Activated T-cell treated with anti-CD3 and anti-CD28 coated beads for 1 hour (primary cell): ENCODE results near the gene GSE1.

Experiments
- DNase-seq: peaks from one replicate; pipeline ENCODE4 v3.0.0-alpha.2; 2020; ENCODE audit warnings: low read depth

Gene GSE1

DNA sequence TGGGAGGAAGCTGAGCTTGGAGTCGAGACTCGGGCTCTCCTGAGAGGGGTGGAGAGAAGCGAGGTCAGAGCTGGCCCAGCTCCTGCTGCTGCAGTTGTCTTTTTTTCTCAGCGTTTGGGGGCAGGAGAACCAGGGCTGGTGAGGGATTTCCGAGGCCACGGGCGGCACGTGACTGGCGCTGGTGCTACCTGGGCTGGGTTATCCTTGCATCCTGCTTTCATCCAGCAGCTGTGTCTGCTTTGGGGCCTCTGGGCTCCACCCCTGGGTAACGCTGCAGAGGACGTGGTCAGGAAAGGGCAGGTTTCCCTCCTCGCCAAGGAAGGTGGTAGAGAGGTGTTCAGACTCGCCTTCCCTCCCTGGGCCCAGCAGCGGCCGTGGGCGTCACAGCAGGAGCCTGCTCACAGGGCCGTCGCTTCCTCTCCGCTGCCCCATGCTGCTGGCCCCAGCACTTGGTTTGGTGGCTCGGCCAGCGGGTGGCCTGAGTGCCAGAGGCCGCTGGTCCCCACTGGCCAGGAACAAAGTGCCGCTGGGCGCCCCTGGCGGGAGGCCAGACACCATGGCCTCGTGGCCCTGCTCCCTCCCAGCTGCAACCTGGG, 22.5 kb downstream of the GSE1 start:
- DNase-seq = no peak

DNA sequence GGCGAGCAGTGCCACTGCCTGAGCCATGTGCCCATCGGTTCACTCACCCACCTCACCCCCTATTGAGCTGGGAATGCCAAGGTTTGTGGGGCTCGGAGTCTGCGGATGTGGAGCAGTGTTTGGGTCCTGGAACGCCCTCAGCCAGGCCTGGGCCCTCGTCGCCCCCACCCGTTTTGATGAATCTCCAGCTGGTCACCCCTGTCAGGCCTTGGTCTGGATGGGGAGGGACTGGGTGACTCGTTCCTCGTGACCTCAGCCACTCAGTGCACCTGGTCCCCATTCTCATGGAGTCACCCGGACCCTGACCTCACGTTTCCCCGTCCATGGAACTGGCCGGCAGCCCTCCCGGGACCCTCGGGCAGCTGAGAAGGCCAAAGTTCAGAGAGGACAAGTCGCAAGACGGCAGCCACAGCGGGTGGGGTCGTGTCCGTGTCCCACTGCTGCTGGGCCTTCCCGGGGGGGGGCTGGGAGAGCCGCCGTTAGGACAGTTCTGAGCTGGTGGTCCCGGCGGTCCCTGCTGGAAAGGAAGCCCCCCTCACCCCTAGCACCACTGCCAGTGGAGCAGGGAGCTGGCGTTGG, 23.2 kb downstream of the GSE1 start:
- no peak for DNase-seq

DNA sequence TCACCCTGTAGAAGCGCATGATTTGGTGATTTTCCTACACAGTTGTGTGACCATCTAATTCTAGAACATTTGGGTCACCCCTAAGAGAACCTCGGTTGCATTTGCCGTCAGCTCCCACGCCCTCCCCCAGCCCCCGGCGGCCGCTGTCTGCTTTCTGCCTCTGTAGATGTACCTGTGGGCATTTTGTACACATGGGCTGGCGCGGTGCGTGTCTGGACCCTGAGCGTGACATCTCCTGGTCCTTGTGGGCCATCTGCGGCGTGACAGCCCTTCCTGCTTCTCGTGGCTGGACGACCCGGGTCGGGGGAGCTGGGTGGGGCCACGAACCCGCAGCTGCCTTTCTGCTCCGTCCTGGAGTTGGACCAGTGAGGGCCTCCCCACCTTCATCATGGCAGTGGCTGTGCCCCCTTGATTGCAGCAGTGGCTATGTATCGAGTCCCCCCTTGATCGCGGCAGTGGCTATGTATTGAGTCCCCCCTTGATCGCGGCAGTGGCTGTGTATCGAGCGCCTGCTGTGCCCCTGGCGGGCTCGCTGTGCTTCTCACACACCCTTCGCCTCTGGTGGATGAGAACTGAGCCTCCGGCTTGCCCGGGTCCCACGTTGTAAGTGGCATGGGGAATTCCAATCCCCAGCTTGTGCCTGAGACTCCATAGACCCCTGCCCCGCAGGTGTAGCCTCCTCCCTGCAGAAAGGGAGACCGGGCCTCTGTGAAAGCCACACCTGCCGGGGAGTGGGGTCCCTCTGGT, 24.1 kb downstream of the GSE1 start:
- DNase-seq = no peak

DNA sequence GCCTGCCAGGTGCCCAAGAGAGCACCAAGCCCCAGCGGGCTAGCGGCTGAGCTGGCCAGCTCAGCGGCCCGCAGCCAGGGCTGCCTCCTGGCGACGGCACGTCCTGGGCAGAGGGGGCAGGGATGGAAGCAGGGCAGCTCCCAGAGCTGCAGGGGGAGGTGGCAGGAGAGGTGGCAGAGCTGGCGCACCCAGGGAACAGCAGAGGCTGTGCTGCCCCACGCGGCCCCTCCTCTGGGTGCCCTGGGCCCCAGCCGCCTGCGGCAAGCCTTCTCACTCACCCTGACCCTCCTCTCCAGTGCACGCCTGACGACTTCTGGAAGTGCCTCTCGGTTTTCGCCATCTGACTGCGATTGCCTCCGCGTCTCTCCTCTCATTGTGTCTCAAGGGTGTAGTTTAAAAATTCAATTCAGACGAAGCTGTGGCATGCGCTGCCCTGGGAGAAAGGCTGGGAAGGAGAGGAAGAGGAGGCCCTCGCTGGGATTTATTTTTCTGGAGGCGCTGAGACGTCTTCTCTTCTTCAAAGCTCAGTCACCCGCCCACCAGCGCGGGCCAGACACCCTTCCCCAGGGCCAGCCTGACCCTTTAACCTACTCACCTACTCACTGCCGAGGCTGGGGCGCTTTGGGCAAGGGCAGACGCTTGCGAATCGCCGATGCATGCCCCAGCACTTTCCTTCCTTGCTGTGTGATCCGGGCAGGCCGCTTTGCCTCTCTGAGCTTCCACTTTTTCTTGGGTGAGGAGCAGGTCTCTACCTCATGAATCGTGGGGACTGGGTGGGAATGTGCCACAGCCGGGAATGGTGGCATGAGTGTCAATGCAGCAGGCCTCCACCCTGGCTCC, 24.9 kb downstream of the GSE1 start:
- no peak for DNase-seq

DNA sequence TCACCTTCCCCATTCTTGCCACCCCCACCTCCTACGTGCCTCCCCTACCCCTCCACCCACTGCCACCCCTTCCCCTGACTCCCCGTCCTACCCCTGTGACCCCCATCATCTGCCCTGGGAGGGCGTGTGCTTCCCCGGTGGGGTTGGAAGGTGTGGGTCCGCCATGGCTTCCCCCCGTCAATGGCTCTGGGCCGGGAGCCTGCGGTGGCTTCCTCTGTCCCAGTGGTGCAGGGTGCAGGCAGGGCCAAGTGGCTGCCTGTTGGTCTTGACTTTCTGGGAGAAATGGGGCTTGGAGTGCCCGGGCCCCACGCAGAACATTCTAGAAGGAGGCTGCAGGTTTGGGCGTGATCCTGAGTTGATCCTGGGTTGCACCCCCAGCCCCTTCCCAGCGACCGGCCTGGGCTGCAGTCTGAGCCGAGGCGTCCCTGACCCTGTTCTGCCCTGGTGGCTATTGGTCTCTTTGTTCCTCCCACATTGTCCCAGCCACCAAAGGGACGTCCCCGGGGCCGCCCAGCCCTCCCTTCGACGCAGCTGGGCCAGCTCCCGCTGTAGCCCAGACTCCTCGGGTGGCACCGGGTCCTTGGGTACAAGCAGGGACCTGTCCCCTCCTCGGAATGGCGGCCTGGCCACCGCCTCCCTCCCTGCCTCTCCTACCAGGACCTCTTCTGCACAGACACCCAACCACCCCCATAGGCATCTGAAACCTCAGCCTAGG, 25.7 kb downstream of the GSE1 start:
- no peak for DNase-seq

DNA sequence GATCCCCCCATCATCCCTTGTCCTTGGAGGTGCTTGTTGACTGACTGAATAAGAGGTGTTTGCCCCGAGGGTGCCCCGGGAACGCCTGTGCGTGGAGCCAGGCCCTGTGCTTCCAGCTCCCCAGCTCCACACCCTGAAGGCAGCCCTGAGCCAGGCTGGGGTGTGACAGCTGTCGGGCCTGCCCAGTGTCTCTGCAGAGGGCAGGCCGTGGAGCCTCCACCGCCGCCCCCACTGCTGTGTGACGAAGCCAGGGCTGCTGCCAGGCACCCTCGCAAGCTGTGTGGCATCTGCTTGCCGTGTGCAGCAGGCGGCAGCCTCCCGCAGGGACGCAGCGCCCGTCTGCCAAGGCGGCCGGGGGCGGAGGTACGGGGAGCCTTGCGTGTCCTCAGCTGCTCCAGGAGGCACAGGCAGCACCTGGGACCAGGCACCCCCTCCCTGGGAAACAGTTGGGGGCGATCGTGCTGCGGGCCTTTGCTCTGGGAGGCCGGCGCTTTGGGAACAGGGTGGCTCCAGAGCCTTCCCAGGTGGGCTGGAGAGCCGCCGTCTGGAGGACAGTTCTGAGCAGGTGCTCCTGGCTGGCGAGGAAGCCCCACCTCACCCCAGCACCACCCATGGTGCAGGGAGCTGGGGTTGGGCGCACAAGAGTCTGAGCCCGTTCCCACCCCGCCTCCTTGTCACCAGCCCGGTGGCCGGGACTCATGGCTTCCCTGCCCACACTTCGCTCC, 26.6 kb downstream of the GSE1 start:
- no peak for DNase-seq

DNA sequence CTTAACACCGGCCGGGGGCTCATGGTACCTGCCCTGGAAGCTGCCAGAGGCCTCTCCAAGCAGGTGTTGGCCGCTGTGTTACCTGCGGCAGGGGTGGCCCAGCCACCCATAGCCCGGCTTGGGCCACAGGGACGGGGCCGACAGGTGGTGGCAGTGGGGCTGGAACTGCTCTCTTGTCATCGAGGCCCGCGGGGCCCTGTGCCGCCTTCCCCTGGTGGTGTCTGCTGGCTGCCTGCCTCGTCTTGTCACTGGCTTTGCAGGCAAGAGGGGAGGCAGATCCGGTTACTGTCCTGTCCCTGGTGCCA, 27.1 kb downstream of the GSE1 start:
- no peak for DNase-seq

DNA sequence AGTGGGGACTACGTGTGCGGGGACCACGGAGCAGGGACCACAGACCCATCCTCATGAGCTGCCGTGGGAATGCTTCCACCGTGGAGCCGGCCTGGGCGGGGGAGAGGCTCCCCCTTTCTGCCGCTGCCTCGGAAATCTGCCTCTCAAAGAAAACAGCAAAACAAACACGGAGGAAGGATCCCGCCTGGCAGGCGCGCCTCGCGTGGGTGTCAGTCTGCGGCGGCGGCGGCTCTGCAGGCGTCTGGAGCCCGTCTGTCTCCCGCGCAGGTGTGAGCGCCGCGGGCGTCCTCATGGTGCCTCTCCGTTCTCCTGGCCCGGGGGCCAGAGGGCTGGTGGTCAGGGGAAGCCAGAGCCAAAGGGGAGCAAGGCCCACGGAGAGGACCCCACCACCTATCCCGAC, 27.5 kb downstream of the GSE1 start:
- DNase-seq = no peak

DNA sequence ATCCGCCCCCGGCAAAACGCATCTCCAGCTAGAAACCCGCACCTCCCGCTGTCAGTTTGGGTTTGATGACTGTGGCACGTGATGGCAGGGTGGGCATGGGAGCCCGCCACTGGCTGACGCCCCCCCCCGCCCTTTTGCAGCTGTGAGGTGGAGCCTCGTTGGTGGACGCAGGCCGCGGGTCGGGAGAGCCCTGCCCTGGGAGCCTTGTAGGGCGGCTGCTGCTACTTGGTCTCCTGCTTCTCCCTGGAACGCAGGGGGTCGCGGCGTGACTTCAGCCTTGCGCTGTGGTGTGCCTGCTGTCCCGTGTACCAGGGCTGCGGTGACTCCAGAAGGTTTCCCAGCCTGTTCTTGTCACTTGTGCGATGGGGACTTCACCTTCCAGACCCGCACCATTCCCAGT, 28.2 kb downstream of the GSE1 start:
- DNase-seq = no peak

DNA sequence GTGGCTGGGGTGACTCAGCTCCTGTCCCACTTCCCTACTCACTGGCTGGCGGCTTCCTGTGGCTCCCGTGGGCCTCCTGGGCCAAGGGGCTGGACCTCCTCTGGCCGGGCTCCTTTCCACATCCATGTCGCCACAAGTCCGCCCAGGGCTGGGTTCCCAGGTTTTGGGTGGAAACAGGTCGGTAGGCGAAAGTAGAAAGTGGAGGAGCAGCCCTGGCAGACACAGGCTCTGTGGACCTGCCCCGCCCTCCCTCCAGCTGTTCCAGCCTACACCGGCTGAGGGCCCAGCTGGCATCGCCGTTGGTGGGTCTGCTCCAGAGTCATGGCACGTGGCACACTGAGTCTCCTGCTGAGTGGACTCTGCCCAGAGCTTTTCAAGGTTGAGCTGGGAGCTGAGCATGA, 28.7 kb downstream of the GSE1 start:
- DNase-seq = no peak

DNA sequence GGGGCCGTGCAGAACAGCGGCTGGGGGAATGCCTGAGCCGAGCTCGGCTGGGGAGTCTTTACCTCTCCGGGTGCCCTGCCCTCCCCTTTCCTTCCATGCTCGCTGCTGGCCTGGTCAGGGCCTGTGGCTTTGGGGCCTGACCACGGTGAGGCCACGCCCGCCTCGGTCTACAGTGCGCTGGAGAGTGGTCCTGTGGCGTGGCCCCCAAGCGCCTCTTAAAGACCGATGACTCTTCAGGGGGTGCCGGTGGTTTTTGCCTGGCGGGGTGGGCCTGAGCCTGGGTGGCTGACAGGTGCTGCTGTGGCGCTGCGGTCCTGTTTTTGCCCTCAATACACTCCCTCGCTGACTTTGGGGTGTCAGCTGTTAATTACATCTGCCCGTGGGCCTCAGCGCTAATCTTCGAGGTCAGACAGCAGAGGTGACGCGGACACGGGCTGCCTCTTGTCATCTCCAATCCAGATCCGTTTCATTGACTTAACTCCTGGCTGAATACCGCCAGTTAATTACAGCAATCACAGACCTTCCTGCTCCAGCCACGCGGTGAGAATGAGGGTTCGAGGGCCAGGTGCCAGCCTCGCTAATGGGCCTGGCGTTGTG, 29.7 kb downstream of the GSE1 start:
- no peak for DNase-seq

DNA sequence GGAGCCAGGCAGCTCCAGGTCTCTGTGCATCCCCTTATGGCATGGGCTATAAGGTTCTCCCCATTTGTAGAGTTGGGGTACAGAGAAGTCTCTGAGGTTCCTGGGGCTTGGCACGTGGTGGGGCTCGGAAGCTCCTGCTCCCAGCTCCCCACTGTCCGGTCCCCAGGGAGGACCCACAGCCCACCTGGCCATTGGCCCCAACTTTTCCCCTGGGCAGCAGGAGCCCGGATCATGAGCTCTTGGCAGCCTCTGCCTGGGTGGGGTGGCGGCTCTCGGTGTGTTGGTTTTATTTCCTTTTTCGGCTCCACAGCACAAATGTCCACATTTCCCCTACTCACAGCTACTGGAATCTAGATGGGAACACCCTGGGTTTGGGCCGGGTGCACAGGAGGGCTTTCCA, 30.5 kb downstream of the GSE1 start:
- DNase-seq = no peak

DNA sequence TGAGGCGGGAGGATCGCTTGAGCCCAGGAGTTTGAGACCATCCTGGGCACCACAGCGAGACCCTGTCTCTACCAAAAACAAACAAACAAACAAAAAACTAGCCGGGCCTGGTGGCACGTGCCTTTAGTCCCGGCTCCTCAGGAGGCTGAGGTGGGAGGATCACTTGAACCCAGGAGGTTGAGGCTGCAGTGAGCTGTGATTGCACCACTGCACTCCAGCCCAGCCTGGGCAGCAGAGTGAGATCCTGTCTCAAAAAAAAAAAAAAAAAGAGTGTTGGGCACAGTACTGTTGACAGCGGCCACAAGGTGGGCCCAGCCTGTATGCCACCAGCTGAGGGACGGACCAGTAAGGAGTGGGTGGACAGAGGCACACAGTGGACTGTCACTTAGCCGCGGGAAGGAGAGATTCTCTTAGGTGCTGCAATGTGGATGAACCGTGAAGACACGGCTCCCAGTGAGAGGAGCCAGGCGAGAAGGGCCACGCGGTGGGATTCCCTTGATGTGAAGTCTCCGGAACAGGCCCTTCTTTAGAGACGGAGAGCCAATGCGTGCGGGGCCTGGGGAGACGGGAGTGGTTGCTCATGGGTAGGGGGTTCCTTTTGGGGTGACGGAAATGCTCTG, 31.1 kb downstream of the GSE1 start:
- DNase-seq = no peak

DNA sequence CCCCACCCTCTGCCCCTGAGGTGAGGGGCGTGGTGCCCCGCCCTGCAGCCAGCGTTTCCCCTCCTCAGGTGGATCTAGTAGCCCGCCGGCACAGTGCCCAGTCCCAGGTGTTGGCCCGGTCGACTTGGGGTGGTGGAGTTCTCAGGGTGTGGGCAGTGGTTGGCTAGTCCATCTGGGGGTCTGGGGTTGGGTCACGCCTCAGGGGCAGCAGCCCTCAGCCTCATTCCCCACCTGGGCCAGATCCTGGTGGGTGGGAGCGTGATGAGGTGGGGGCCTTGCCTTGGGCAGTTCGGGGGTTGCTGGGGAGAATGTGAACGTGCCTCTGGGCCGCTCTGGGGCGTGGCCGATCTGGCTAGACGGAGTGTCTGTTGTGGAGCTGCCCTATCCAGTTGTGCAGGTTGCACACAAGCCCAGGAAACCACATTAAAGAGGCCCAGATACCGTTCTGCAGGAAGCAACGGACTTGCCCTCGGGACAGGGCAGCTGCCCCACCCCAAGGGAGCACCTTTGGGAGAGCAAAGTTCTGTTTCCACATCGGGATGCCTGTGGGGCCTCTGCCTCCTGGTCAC, 32.0 kb downstream of the GSE1 start:
- DNase-seq = no peak

DNA sequence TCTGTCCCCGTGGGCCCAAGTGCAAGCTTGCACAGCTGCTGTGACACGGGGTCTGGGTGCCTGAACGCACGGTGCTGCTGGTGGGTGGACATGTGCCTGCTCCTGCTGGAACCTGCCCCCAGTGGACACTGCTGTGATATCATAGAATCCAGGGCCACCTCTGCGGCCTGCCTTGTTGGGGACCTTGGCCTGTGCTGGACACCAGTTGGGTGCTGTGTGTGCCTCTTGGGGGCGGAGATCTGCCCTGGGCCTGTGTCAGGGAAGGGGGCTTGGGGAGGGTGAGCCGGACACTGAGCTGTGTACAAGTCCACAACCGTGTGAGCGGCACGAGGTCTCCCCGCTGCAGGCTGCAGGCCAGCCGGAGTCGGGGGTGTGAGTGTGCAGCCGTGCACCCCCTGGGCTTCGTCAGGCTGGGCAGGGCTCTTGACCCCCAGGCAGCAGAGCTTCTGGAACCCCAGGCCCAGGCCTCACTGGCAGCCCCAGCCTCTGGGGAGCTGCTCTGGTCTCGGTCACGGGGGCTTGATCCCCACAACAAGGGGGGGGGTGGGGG, 33.3 kb downstream of the GSE1 start:
- no peak for DNase-seq

DNA sequence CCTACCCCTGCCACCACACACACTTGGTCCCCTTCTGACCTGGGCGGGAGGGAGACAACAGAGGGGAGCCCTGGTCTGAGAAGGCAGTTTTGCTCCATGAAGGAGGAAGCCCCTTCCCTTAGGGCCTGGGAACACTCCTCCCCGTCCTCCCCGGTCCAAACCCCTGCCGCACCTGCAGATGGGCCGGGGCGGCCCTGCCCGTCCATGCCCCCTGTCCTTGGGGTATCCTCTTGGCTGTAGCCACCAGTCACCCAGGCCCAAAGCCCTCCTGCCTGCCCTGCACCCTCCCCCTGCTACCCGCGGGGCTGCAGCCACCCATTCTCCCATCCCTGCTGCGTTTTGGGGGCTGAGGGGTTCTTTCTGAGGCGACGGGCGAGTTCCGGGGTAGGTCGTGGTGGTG, 33.9 kb downstream of the GSE1 start:
- DNase-seq = no peak

DNA sequence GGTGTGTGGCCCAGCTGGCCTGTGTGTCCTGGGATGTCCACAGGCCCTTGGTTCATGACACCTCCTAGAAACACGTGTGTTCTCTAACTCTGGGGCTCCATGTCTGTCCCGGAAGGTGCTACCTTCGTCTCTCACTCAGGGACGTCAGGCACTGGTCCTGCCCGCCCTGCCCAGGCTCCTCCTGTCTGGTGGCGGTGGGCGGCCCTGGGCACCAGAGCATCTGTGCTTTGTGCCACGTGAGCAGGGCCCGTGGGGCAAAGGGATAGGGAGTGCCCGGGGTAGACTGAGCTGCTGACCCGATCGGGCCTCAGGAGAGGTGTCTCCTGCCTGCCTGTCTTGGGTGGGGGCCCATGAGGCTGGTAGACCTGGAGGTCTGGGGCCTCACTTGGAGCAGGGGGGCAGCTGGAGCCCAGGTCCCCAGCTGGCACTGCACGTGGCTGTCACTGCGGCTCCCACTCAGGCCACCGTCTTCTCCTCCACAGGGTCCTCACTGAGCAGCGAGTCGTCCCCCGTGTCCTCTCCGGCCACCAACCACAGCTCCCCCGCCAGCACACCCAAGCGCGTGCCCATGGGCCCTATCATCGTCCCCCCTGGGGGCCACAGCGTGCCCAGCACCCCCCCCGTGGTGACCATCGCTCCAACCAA, 35.1 kb downstream of the GSE1 start:
- no peak for DNase-seq

DNA sequence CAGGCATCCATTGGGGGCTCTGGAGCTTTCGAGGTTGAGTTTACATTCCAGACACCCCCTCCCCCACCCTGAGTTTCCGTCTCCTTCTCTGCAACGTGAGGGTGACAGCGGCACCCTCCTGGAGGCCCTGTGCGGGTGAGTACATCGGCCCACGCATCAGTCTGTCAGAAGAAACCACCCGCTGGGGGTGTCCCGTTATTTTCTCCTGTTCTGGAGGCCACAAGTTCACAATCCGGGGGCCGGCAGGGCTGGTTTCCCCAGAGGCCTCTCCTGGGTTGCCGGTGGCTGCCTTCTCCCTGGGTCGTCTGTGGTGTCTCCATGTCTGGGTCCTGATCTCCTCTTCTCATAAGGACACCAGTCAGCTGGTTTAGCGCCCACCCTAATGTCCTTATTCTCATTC, 35.7 kb downstream of the GSE1 start:
- DNase-seq = no peak

DNA sequence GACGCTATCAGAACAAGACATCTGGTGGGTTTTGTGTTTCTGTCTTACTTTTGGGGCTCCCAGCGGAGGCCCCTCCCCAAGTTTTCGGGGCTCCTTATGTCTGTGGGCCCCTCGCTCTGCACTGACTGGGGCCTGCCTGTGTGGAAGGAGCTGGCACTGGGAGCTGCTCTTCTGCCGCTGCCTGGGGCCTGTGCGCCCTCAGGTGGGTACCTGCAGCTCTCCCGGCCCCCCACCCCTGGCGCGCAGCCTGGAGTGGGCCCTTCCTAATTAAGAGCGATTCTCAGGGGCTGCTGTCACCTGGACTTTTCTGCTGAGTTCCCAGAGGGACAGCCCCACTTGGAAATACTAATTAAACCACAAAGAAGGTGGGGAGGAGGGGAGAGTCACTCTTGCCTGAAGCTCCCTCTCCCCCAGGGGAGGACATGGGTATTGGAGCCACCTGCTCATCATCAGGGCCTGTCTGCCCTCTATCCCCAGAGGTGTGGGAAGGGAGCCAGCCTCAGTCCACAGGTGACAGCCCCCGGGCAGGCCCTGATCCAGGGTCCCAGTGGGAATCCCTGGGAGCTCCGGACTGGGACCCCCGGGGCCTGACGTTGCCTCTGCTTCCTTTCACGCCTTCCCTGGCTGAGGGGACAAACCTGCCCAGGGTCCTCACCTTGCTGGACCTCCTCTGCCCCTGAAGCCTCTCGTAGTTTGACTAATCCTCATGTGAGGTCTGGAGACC, 36.5 kb downstream of the GSE1 start:
- no peak for DNase-seq
